Rectal smooth muscle tissue (tissue), 1 donor: Measurements from ENCODE around the gene CLTCL1.

Source experiments
- H3K27ac ChIP-seq: one replicate; pipeline ENCODE4 v1.7.0; 2013; ENCODE audit warnings: low read depth, low read length, inconsistent platforms
- H3K27me3 ChIP-seq: one replicate; pipeline ENCODE4 v1.7.0; 2013; ENCODE audit warnings: low read length; ENCODE audit not compliant: control insufficient read depth, insufficient read depth
- H3K36me3 ChIP-seq: one replicate; pipeline ENCODE4 v1.7.0; 2013; ENCODE audit warnings: low read length; ENCODE audit not compliant: control insufficient read depth, insufficient read depth
- H3K4me1 ChIP-seq: one replicate; pipeline ENCODE4 v1.7.0; 2013; ENCODE audit warnings: low read length; ENCODE audit not compliant: control insufficient read depth, insufficient read depth
- H3K4me3 ChIP-seq: one replicate; pipeline ENCODE4 v1.7.0; 2013; ENCODE audit warnings: low read length
- H3K9ac ChIP-seq: one replicate; pipeline ENCODE4 v1.7.0; 2013; ENCODE audit warnings: low read length

Gene CLTCL1

GRCh38 chr22:19149991-19150390, 141.5 kb downstream of the CLTCL1 start, which contains the start of gene GSC2:
GSC2 (minus strand) TSS chr22:19150292; CDS start chr22:19150283, 9 bp downstream.
- no peaks in the 10 kb centered on the region for H3K36me3 ChIP-seq
- H3K27ac ChIP-seq = no peak within 1 kb of the TSS
- H3K4me3 ChIP-seq = no peak within 1 kb of the TSS
- no peaks in the 10 kb centered on the region for H3K4me1 ChIP-seq
- H3K27me3 ChIP-seq = peaks cover 23% of the 10 kb centered on the region
- H3K9ac ChIP-seq = no peak within 1 kb of the TSS

GRCh38 chr22:19149047-19149883, 142.3 kb downstream of the CLTCL1 start:
- peaks cover 23% of the 10 kb centered on the region for H3K27me3 ChIP-seq

GRCh38 chr22:19148417-19149046, 143.0 kb downstream of the CLTCL1 start:
- Histone ChIP-seq H3K36me3 (no peaks in the 10 kb centered on the region), H3K9ac (no peak overlapping the region), H3K27me3 (peaks cover 23% of the 10 kb centered on the region), H3K4me3 (no peak overlapping the region), H3K27ac (no peak overlapping the region), H3K4me1 (no peaks in the 10 kb centered on the region)

More at GRCh38 chr22:19149047-19149883, 142.3 kb downstream of the CLTCL1 start:
- Histone ChIP-seq H3K9ac (no peak overlapping the region), H3K4me3 (no peak overlapping the region), H3K36me3 (no peaks in the 10 kb centered on the region), H3K4me1 (no peaks in the 10 kb centered on the region), H3K27ac (no peak overlapping the region)

- H3K4me3 ChIP-seq = no peak overlapping the region
- no peaks in the 10 kb centered on the region for H3K4me1 ChIP-seq
- no peak overlapping the region for H3K27ac ChIP-seq
- no peak overlapping the region for H3K9ac ChIP-seq
- peaks cover 3% of the 10 kb centered on the region for H3K36me3 ChIP-seq
- peaks cover 19% of the 10 kb centered on the region for H3K27me3 ChIP-seq
Observed at GRCh38 chr22:19147195-19147780, 144.2 kb downstream of the CLTCL1 start.

- H3K36me3 ChIP-seq = peaks cover 11% of the 10 kb centered on the region
- no peaks in the 10 kb centered on the region for H3K4me1 ChIP-seq
- no peak overlapping the region for H3K9ac ChIP-seq
- H3K27me3 ChIP-seq = peaks cover 16% of the 10 kb centered on the region
- H3K4me3 ChIP-seq = no peak overlapping the region
- no peak overlapping the region for H3K27ac ChIP-seq
Observed at GRCh38 chr22:19146215-19146968, 145.1 kb downstream of the CLTCL1 start.

GRCh38 chr22:19143967-19144400, 147.5 kb downstream of the CLTCL1 start:
- H3K36me3 ChIP-seq = peaks cover 29% of the 10 kb centered on the region
- H3K4me1 ChIP-seq = no peaks in the 10 kb centered on the region
- H3K4me3 ChIP-seq = peak overlapping the region; percentile 87
- peak overlapping the region; percentile 56 for H3K9ac ChIP-seq
- H3K27ac ChIP-seq = peak overlapping the region; percentile 77
- H3K27me3 ChIP-seq = peaks cover 5% of the 10 kb centered on the region

- H3K9ac ChIP-seq = no peak overlapping the region
- no peak overlapping the region for H3K27ac ChIP-seq
- peaks cover 5% of the 10 kb centered on the region for H3K27me3 ChIP-seq
- H3K4me3 ChIP-seq = no peak overlapping the region
- peaks cover 33% of the 10 kb centered on the region for H3K36me3 ChIP-seq
- no peaks in the 10 kb centered on the region for H3K4me1 ChIP-seq
Observed at GRCh38 chr22:19143212-19143611, 148.3 kb downstream of the CLTCL1 start.

- Histone ChIP-seq H3K9ac (no peak overlapping the region), H3K27ac (no peak overlapping the region), H3K27me3 (peaks cover 1% of the 10 kb centered on the region), H3K36me3 (peaks cover 41% of the 10 kb centered on the region), H3K4me3 (no peak overlapping the region), H3K4me1 (no peaks in the 10 kb centered on the region)
Observed at GRCh38 chr22:19142394-19142793, 149.1 kb downstream of the CLTCL1 start.

- no peak overlapping the region for H3K27ac ChIP-seq
Observed at GRCh38 chr22:19139974-19140373, 151.5 kb downstream of the CLTCL1 start.

GRCh38 chr22:19139001-19139356, 152.5 kb downstream of the CLTCL1 start:
- H3K4me3 ChIP-seq = no peak overlapping the region
- no peaks in the 10 kb centered on the region for H3K27me3 ChIP-seq
- H3K4me1 ChIP-seq = no peaks in the 10 kb centered on the region
- H3K9ac ChIP-seq = no peak overlapping the region
- peaks cover 60% of the 10 kb centered on the region for H3K36me3 ChIP-seq
- H3K27ac ChIP-seq = no peak overlapping the region

More at GRCh38 chr22:19139974-19140373, 151.5 kb downstream of the CLTCL1 start:
- Histone ChIP-seq H3K4me3 (no peak overlapping the region), H3K36me3 (peaks cover 52% of the 10 kb centered on the region), H3K4me1 (no peaks in the 10 kb centered on the region), H3K9ac (no peak overlapping the region), H3K27me3 (no peaks in the 10 kb centered on the region)

- no peak overlapping the region for H3K4me3 ChIP-seq
- no peak overlapping the region for H3K9ac ChIP-seq
- H3K36me3 ChIP-seq = peaks cover 63% of the 10 kb centered on the region
- no peaks in the 10 kb centered on the region for H3K27me3 ChIP-seq
- H3K27ac ChIP-seq = no peak overlapping the region
- H3K4me1 ChIP-seq = no peaks in the 10 kb centered on the region
Observed at GRCh38 chr22:19138217-19139000, 153.1 kb downstream of the CLTCL1 start.
